ENCODE results near the gene NFYA.

NFYA gene

GRCh38 chr6:41028561-41029412, 44.0 kb upstream of the NFYA start:
- H3K36me3 Mint-ChIP-seq (ENCODE audit: low read depth): peaks cover 16% of the 10 kb centered on the region
- no peak for TF ChIP-seq CTCF (IDR thresholded peaks at IDR 0.05)
- H3K9me3 Mint-ChIP-seq: no peaks in the 10 kb centered on the region
- DNase-seq: no peak
- H3K27ac Mint-ChIP-seq: peak overlapping the region; percentile 73
- H3K4me1 Mint-ChIP-seq: peaks cover 46% of the 10 kb centered on the region
- peaks cover 2% of the 10 kb centered on the region for H3K27me3 Mint-ChIP-seq (ENCODE audit: low read depth, poor library complexity)
- peak overlapping the region; percentile 90 for H3K4me3 Mint-ChIP-seq

GRCh38 chr6:41032830-41033229, 39.9 kb upstream of the NFYA start:
- no peak overlapping the region for H3K27ac Mint-ChIP-seq
- H3K4me3 Mint-ChIP-seq: no peak overlapping the region
- no peaks in the 10 kb centered on the region for H3K9me3 Mint-ChIP-seq
- no peak for DNase-seq
- peaks cover 5% of the 10 kb centered on the region for H3K27me3 Mint-ChIP-seq (ENCODE audit: low read depth, poor library complexity)
- peaks cover 35% of the 10 kb centered on the region for H3K4me1 Mint-ChIP-seq
- H3K36me3 Mint-ChIP-seq (ENCODE audit: low read depth): no peaks in the 10 kb centered on the region
- no peak for TF ChIP-seq CTCF (IDR thresholded peaks at IDR 0.05)

- H3K36me3 Mint-ChIP-seq (ENCODE audit: low read depth): no peaks in the 10 kb centered on the region
Measured at GRCh38 chr6:41033776-41034175, 39.0 kb upstream of the NFYA start.

GRCh38 chr6:41036186-41036585, 36.6 kb upstream of the NFYA start:
- Mint-ChIP-seq H3K27me3 (ENCODE audit: low read depth, poor library complexity) (peaks cover 8% of the 10 kb centered on the region), H3K4me3 (no peak overlapping the region), H3K27ac (no peak overlapping the region), H3K9me3 (no peaks in the 10 kb centered on the region), H3K36me3 (ENCODE audit: low read depth) (no peaks in the 10 kb centered on the region), H3K4me1 (peaks cover 22% of the 10 kb centered on the region)
- TF ChIP-seq CTCF (IDR thresholded peaks at IDR 0.05): no peak
- DNase-seq: no peak

More at GRCh38 chr6:41033776-41034175, 39.0 kb upstream of the NFYA start:
- no peak overlapping the region for H3K27ac Mint-ChIP-seq
- peaks cover 34% of the 10 kb centered on the region for H3K4me1 Mint-ChIP-seq
- DNase-seq: no peak
- no peaks in the 10 kb centered on the region for H3K9me3 Mint-ChIP-seq
- H3K4me3 Mint-ChIP-seq: no peak overlapping the region
- H3K27me3 Mint-ChIP-seq (ENCODE audit: low read depth, poor library complexity): peaks cover 7% of the 10 kb centered on the region
- no peak for TF ChIP-seq CTCF (IDR thresholded peaks at IDR 0.05)

GRCh38 chr6:41036601-41037000, 36.2 kb upstream of the NFYA start:
- TF ChIP-seq CTCF (IDR thresholded peaks at IDR 0.05): no peak
- H3K36me3 Mint-ChIP-seq (ENCODE audit: low read depth): no peaks in the 10 kb centered on the region
- H3K4me3 Mint-ChIP-seq: no peak overlapping the region
- H3K27me3 Mint-ChIP-seq (ENCODE audit: low read depth, poor library complexity): peaks cover 8% of the 10 kb centered on the region
- no peak for DNase-seq
- no peaks in the 10 kb centered on the region for H3K9me3 Mint-ChIP-seq
- H3K4me1 Mint-ChIP-seq: peaks cover 20% of the 10 kb centered on the region
- H3K27ac Mint-ChIP-seq: no peak overlapping the region
